Measurements from ENCODE around the gene MYRIP. TPM values are rescaled to one million over a fixed set of nuclear protein-coding genes. Genes with fewer than 3 reads are reported as not detected.
"Not testable (repeated sequence)": the region's sequence is repeated elsewhere in the genome, so short reads cannot be mapped to it uniquely, and the experiment has no call there.

MYRIP gene
- total RNA-seq, 2 donors from 2014 or later: not detected

DNA sequence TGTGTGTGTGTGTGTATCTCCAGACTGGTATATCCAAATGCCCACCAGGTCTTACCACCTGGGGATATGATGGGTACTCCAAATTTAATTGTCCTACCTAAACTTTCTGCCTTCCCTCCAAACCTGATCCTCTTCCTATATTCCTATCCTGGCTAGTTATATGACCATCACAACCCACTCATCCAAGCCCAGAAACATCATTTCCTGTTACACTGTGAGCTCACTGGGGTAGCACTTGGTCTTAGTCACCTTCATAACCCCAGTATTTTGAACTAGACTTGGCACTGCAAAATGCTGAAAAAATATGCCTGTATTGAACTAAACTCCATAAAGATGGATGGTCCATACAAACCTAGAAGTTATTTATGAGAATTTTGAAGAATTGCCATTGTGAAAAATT lies 321.3 kb downstream of the MYRIP start:
- Mint-ChIP-seq H3K4me3 (no peak overlapping the region), H3K36me3 (ENCODE audit: low read depth) (no peaks in the 10 kb centered on the region), H3K27ac (no peak overlapping the region), H3K27me3 (peaks cover 15% of the 10 kb centered on the region), H3K4me1 (no peaks in the 10 kb centered on the region)
- no peaks in the 10 kb centered on the region for H3K9me3 ChIP-seq (ENCODE audit: control insufficient read depth, low read length, poor library complexity, severe bottlenecking)
- ATAC-seq (no peak), DNase-seq (no peak)

DNA sequence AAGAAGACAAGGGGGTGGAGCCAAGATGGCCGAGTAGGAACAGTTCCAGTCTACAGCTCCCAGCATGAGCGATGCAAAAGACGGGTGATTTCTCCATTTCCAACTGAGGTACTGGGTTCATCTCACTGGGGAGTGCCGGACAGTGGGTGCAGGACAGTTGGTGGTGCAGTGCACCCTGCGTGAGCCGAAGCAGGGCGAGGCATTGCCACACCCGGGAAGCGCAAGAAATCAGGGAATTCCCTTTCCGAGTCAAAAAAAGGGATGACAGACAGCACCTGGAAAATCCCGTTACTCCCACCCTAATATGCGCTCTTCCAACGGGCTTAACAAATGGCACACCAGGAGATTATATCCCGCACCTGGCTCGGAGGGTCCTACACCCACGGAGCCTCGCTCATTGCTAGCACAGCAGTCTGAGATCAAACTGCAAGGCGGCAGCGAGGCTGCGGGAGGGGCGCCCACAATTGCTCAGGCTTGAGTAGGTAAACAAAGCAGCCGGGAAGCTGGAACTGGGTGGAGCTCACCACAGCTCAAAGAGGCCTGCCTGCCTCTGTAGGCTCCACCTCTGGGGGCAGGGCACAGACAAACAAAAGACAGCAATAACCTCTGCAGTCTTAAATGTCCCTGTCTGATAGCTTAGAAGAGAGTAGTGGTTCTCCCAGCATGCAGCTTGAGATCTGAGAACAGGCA lies 324.6 kb downstream of the MYRIP start:
- not testable (repeated sequence) for H3K9me3 ChIP-seq (ENCODE audit: control insufficient read depth, low read length, poor library complexity, severe bottlenecking); ATAC-seq; H3K27ac Mint-ChIP-seq; H3K4me1 Mint-ChIP-seq; H3K4me3 Mint-ChIP-seq; DNase-seq; H3K27me3 Mint-ChIP-seq; H3K36me3 Mint-ChIP-seq (ENCODE audit: low read depth)

DNA sequence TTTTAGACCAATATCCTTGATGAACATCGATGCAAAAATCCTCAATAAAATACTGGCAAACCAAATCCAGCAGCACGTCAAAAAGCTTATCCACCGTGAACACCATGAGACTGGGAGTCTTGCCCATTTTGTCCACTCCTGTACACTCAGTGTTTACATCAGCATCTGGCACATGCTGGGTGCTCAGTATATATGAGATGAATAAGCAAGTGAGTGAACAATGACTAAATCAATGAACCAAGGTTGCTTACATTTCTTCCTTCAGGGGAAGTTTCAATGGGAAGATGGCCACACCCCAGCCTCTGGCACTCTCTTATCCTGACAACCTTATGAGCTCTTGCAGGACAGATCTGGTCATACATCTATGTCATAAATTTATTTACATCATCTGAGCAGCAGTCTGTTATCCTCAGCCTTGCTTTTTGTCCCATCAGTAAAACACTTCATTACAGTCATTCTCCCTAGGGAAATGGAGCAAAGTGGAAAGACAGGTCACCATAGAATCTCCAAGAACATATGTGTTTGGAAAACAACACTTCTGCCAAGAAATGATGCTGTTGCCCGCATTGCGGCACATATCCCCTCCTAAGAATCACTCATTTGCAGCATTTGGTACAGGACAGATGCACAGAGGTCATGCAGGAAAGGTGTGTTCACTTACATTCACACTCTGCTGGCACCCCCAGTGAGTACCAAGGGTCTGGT lies 328.3 kb downstream of the MYRIP start:
- Mint-ChIP-seq H3K36me3 (ENCODE audit: low read depth) (no peaks in the 10 kb centered on the region), H3K4me1 (no peaks in the 10 kb centered on the region), H3K4me3 (no peak overlapping the region), H3K27me3 (no peaks in the 10 kb centered on the region), H3K27ac (no peak overlapping the region)
- no peak for ATAC-seq
- DNase-seq: no peak
- H3K9me3 ChIP-seq (ENCODE audit: control insufficient read depth, low read length, poor library complexity, severe bottlenecking): no peaks in the 10 kb centered on the region

DNA sequence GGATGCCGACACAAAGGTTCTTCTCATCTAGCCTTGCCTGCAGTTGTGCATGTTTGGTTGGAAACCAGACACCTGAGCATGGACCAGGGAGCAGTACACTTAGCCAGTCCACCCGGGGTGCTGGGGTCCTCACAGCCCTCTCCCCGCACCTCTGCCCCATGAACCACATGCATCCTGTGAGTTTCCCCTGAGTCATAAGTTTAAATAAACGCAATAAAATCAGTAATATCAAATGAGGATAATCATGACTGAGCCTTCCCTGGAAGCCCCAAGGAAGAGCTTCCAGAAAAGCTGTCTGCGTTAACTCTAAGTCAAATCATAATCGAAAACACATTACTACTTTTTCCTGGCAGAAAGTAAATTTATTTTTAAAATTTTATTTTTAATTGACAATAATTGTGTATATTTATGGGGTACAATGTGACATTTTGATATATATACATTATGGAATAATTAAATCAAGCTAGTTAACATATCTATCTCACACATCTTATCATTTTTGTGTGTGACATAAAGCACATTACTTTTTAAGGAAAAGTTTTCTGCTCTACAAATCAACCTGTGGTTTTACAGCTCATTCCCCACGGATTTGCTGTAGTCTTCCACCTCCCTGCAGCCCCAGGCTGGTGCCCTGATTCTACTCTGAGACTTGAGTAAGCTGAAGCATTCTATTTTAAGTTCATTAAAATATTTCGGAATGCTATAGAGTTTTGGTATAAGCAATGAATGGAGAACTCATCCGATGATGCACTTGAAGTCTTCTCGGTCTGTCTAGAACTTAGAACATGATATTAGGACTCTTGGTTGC lies 334.1 kb downstream of the MYRIP start:
- Mint-ChIP-seq H3K27ac (no peak overlapping the region), H3K27me3 (peaks cover 18% of the 10 kb centered on the region), H3K4me1 (no peaks in the 10 kb centered on the region), H3K4me3 (no peak overlapping the region), H3K36me3 (ENCODE audit: low read depth) (peaks cover 2% of the 10 kb centered on the region)
- DNase-seq: no peak
- ATAC-seq: no peak
- H3K9me3 ChIP-seq (ENCODE audit: control insufficient read depth, low read length, poor library complexity, severe bottlenecking): no peaks in the 10 kb centered on the region

DNA sequence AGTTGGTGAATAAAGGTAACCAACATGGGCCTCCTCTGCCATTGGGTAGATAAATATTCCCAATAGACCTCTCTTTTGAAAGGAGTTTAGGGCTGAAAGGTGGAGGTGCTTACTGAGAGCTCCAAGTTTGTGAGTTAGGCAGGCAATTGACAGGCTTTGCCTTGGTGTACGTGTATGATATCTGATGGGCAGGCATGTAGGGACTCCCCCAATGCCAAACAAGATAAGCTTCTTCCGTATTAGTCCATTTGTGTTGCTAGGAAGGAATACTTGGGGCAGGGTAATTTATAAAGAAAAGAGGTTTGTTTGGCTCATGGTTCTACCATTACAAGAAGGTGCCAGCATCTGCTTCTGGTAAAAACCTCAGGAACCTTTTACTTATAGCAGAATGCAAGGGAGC lies 339.4 kb downstream of the MYRIP start:
- H3K27me3 Mint-ChIP-seq: peaks cover 11% of the 10 kb centered on the region
- no peak for DNase-seq
- no peaks in the 10 kb centered on the region for H3K9me3 ChIP-seq (ENCODE audit: control insufficient read depth, low read length, poor library complexity, severe bottlenecking)
- no peak overlapping the region for H3K27ac Mint-ChIP-seq
- ATAC-seq: no peak
- peaks cover 2% of the 10 kb centered on the region for H3K36me3 Mint-ChIP-seq (ENCODE audit: low read depth)
- H3K4me1 Mint-ChIP-seq: no peaks in the 10 kb centered on the region
- no peak overlapping the region for H3K4me3 Mint-ChIP-seq

DNA sequence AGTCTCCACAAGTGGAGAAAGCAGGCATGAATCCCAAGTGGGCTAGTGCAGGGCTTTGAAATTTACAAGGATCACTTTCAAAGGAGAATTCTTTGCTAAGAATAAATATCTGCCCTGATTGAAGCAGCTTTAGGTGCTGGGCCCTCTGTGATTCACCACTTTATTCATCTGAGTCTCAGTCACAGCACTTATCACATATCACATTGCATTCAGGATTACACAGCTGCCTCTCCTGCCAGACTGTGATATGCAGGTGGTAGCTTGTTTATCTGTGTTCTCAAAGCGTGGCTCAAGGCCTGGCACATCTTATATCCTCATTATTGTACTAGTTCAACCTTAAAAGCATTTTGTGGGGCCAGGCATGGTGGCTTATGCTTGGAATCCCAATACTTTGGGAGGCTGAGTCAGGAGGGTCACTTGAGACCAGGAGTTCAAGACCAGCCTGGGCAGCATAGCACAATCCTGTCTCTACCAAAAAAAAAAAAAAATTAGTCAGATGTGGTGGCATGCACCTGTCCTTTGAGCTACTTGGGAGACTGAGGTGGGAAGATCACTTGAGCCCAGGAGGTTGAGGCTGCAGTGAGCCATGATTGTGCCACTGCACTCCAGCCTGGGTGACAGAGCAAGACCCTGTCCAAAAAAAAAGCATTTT lies 343.2 kb downstream of the MYRIP start:
- no peak for ATAC-seq
- peaks cover 2% of the 10 kb centered on the region for H3K36me3 Mint-ChIP-seq (ENCODE audit: low read depth)
- H3K27ac Mint-ChIP-seq: no peak overlapping the region
- no peak for DNase-seq
- H3K9me3 ChIP-seq (ENCODE audit: control insufficient read depth, low read length, poor library complexity, severe bottlenecking): no peaks in the 10 kb centered on the region
- no peak overlapping the region for H3K4me3 Mint-ChIP-seq
- H3K27me3 Mint-ChIP-seq: peaks cover 8% of the 10 kb centered on the region
- H3K4me1 Mint-ChIP-seq: no peaks in the 10 kb centered on the region

DNA sequence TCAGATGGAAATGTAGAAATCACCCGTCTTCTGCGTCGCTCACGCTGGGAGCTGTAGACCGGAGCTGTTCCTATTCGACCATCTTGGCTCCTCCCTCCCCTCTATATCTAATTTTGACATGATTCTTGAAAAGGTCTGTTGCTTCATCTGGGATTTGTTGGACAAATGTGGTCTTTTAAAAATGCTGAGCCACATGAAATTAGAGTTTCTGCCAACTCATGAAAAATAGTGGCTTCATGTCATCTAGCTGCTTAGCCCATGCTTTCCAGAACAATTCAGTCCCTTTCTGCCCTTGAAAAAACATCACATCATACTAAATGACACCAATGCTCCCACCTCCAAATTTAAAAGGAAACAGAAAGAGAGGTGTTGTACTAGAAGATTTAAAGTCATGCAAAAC lies 351.5 kb downstream of the MYRIP start:
- Mint-ChIP-seq H3K27me3 (peaks cover 11% of the 10 kb centered on the region), H3K27ac (no peak overlapping the region), H3K4me3 (no peak overlapping the region), H3K4me1 (no peaks in the 10 kb centered on the region), H3K36me3 (ENCODE audit: low read depth) (no peaks in the 10 kb centered on the region)
- no peak for ATAC-seq
- no peaks in the 10 kb centered on the region for H3K9me3 ChIP-seq (ENCODE audit: control insufficient read depth, low read length, poor library complexity, severe bottlenecking)
- DNase-seq: no peak

DNA sequence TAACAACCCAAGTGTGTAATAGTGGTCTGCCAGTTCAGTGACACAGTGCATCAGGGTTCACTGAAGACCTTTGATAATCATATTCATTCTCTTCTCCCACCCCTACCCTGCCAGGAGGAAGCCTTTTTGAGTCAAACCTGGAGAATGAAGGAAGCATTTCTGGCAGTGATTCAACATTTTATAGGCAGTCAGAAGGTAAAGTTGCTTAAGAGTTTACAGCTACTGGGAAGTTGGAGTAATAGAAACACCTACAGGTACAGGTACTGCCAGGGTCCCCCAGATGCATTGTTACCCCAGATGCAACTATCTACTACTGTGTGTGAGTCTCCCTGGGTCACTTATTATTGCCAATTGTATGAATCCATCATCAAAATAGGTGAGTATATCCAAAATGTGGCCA lies 353.2 kb downstream of the MYRIP start:
- H3K9me3 ChIP-seq (ENCODE audit: control insufficient read depth, low read length, poor library complexity, severe bottlenecking): no peaks in the 10 kb centered on the region
- no peaks in the 10 kb centered on the region for H3K36me3 Mint-ChIP-seq (ENCODE audit: low read depth)
- H3K4me3 Mint-ChIP-seq: no peak overlapping the region
- H3K4me1 Mint-ChIP-seq: no peaks in the 10 kb centered on the region
- H3K27me3 Mint-ChIP-seq: peaks cover 22% of the 10 kb centered on the region
- ATAC-seq (no peak), DNase-seq (no peak)
- no peak overlapping the region for H3K27ac Mint-ChIP-seq

DNA sequence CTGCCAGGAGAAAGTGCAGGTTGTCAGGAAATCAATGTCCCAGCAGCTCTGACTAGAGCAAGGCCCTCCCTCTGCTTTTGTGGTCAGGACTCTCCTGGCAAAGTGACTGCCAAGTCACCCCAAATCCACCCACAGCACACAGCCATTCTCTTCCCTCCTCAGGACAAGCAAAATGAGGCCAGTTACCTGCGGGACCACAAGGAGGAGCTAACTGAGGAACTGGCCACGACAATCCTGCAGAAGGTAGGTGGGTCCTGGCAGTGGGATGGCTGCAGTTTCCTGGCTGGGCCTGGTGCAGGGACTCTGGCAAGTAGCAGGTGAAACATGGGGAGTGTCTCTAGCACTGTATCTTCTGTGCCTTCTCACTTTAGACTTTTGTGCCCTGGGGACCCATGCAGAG lies 357.6 kb downstream of the MYRIP start:
- ATAC-seq (no peak), DNase-seq (no peak)
- H3K9me3 ChIP-seq (ENCODE audit: control insufficient read depth, low read length, poor library complexity, severe bottlenecking): no peaks in the 10 kb centered on the region
- Mint-ChIP-seq H3K4me3 (no peak overlapping the region), H3K36me3 (ENCODE audit: low read depth) (peaks cover 3% of the 10 kb centered on the region), H3K27me3 (peaks cover 62% of the 10 kb centered on the region), H3K4me1 (peaks cover 3% of the 10 kb centered on the region), H3K27ac (no peak overlapping the region)

DNA sequence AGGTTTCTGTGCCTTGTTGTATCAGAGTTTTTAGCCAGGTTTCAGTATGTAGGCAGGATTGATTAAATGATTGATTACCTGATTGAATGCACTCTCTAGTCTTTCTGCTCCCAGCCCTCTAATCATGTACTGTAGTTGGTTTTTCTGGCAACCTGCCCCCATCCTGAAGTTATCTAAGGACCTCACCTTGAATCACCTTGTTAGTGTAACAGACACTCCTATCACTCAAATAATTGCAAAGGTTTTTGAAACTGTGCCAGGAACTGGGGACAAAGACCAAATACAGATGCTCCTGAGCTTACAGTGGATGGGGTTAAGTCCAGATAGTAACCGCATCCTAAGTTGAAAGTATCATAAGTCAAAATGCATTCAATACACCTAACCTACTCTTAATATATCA lies 358.5 kb downstream of the MYRIP start:
- H3K27me3 Mint-ChIP-seq: peaks cover 65% of the 10 kb centered on the region
- no peaks in the 10 kb centered on the region for H3K9me3 ChIP-seq (ENCODE audit: control insufficient read depth, low read length, poor library complexity, severe bottlenecking)
- DNase-seq (no peak), ATAC-seq (no peak)
- H3K27ac Mint-ChIP-seq: no peak overlapping the region
- H3K4me3 Mint-ChIP-seq: no peak overlapping the region
- H3K4me1 Mint-ChIP-seq: peaks cover 3% of the 10 kb centered on the region
- H3K36me3 Mint-ChIP-seq (ENCODE audit: low read depth): peaks cover 6% of the 10 kb centered on the region

DNA sequence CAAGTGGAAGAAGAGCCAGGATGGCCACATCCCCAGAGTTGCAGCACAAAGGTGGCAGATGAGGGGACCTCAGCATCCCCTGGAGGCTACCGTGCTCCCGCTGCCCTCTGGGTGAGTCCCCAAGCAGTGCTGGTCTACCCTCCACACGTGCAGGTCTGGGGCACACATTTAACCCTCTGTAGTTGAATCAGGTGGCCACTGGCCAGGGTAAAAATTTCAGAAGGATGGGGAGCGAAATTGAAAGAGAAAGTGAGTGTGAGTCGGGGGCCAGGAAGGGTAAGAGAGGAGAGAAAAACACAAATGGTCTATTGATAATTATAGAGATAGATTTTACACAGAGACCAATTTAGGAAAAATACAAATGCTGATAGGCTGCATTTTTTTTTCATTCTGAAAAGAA lies 360.6 kb downstream of the MYRIP start:
- no peaks in the 10 kb centered on the region for H3K9me3 ChIP-seq (ENCODE audit: control insufficient read depth, low read length, poor library complexity, severe bottlenecking)
- Mint-ChIP-seq H3K4me3 (peak overlapping the region; percentile 63), H3K27me3 (peaks cover 62% of the 10 kb centered on the region), H3K36me3 (ENCODE audit: low read depth) (peaks cover 6% of the 10 kb centered on the region), H3K27ac (no peak overlapping the region), H3K4me1 (peaks cover 3% of the 10 kb centered on the region)
- DNase-seq (no peak), ATAC-seq (no peak)

DNA sequence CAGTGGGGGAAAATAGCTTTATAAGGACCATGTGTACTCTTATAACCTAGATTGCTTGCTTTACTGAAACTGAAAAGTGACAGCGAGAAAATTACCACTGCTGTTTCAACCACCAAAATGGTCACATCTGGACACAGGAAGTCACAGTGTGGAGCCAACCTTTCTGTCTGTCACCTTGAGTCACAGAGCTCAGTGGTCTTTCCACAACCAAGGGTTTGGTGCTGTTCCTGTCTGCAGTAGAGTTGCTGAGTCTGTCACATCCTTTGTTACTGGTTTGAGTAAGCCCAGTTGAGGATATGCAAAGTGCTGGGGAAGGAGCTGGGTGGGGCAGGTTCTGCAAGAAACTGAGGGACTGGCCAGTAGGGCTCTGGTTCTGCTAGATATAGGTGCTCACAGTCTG lies 361.0 kb downstream of the MYRIP start:
- H3K27me3 Mint-ChIP-seq: peaks cover 61% of the 10 kb centered on the region
- ATAC-seq (no peak), DNase-seq (no peak)
- peaks cover 7% of the 10 kb centered on the region for H3K36me3 Mint-ChIP-seq (ENCODE audit: low read depth)
- peaks cover 3% of the 10 kb centered on the region for H3K4me1 Mint-ChIP-seq
- H3K27ac Mint-ChIP-seq: no peak overlapping the region
- no peaks in the 10 kb centered on the region for H3K9me3 ChIP-seq (ENCODE audit: control insufficient read depth, low read length, poor library complexity, severe bottlenecking)
- peak overlapping the region; percentile 63 for H3K4me3 Mint-ChIP-seq

DNA sequence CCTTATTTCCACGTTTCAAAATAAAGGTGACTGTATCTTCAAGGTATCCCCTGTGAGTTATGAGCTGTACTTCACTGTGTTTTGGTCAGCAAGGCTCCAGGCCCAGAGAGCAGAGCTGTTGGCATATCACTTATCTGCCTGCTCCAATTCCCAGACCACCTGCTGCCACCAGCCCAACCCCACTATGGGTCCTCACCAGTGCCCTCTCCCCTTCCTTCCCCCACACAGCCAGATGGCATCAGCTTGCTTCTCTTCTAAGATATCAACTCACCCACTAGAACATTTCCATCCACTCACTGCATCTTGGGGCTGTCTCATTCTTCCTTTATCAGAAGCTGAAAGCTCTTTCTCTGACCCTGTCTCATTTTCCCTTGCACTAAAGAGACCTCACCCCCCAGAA lies 363.2 kb downstream of the MYRIP start:
- Mint-ChIP-seq H3K36me3 (ENCODE audit: low read depth) (peaks cover 8% of the 10 kb centered on the region), H3K4me3 (no peak overlapping the region), H3K27me3 (peaks cover 53% of the 10 kb centered on the region), H3K27ac (no peak overlapping the region), H3K4me1 (peaks cover 3% of the 10 kb centered on the region)
- ATAC-seq (no peak), DNase-seq (no peak)
- no peaks in the 10 kb centered on the region for H3K9me3 ChIP-seq (ENCODE audit: control insufficient read depth, low read length, poor library complexity, severe bottlenecking)

All from T-helper 17 cell (primary cell).